ENCODE measurements around the gene PLXDC1.
A peak's percentile ranks its signal among the peaks of the same experiment; 100 is the strongest.

The PLXDC1 gene

GRCh38 chr17:39151150-39151942 is at the start of gene PLXDC1:
Gene PLXDC1 (minus strand): TSS chr17:39151637. CDS start chr17:39151437, 200 bp downstream.
- DNase-seq (ENCODE audit: extremely low read depth, low read depth) = no peak
- H3K4me3 ChIP-seq (replicated peaks; ENCODE audit: low read depth, low read length) = peak within 1 kb of the TSS; percentile 94
- no peak for TF ChIP-seq CTCF (IDR thresholded peaks at IDR 0.05; ENCODE audit: low read depth, low read length, missing control alignments)

GRCh38 chr17:39200957-39201510 is 49.6 kb upstream of the PLXDC1 start:
- H3K4me3 ChIP-seq (replicated peaks; ENCODE audit: low read depth, low read length) = peak overlapping the region; percentile 93
- DNase-seq (ENCODE audit: extremely low read depth, low read depth) = no peak
- TF ChIP-seq CTCF (IDR thresholded peaks at IDR 0.05; ENCODE audit: low read depth, low read length, missing control alignments) = no peak

- no peak for TF ChIP-seq CTCF (IDR thresholded peaks at IDR 0.05; ENCODE audit: low read depth, low read length, missing control alignments)
- H3K4me3 ChIP-seq (replicated peaks; ENCODE audit: low read depth, low read length) = peak within 1 kb of the TSS; percentile 93
- DNase-seq (ENCODE audit: extremely low read depth, low read depth) = no peak
These were observed 48.8 kb upstream of the PLXDC1 start, which contains the start of gene RPL19 for GRCh38 chr17:39200070-39200879. Gene RPL19 (plus strand): TSS chr17:39200283. CDS start chr17:39200345, 62 bp downstream.

- peak overlapping the region; percentile 93 for H3K4me3 ChIP-seq (replicated peaks; ENCODE audit: low read depth, low read length)
- no peak for TF ChIP-seq CTCF (IDR thresholded peaks at IDR 0.05; ENCODE audit: low read depth, low read length, missing control alignments)
- peak; percentile 94 for DNase-seq (ENCODE audit: extremely low read depth, low read depth)
These were observed 48.3 kb upstream of the PLXDC1 start for GRCh38 chr17:39199820-39200069.

GRCh38 chr17:39198186-39198566 is 46.7 kb upstream of the PLXDC1 start:
- no peak for DNase-seq (ENCODE audit: extremely low read depth, low read depth)
- TF ChIP-seq CTCF (IDR thresholded peaks at IDR 0.05; ENCODE audit: low read depth, low read length, missing control alignments) = no peak
- peak overlapping the region; percentile 79; the same call in 1 of the 2 replicates for H3K4me3 ChIP-seq (replicated peaks; ENCODE audit: low read depth, low read length)

GRCh38 chr17:39197380-39198185 is 46.1 kb upstream of the PLXDC1 start, which contains the start of gene CACNB1:
Gene CACNB1 (minus strand): TSS chr17:39197669. CDS start chr17:39197495, 174 bp downstream.
- TF ChIP-seq CTCF (IDR thresholded peaks at IDR 0.05; ENCODE audit: low read depth, low read length, missing control alignments) = no peak
- H3K4me3 ChIP-seq (replicated peaks; ENCODE audit: low read depth, low read length) = peak within 1 kb of the TSS; percentile 79

More at GRCh38 chr17:39197380-39198185, 46.1 kb upstream of the PLXDC1 start, which contains the start of gene CACNB1:
- DNase-seq (ENCODE audit: extremely low read depth, low read depth) = no peak

All from HFF-Myc (cell line).